ENCODE measurements around the gene RPS15.
A peak's percentile ranks its signal among the peaks of the same experiment; 100 is the strongest.

RPS15 gene

GRCh38 chr19:1453525-1454364 lies 15.5 kb downstream of the RPS15 start:
- peak in 13 of 14 donors; percentile 55 to 98 (median 88) for DNase-seq

GRCh38 chr19:1455002-1455335 lies 16.8 kb downstream of the RPS15 start:
- DNase-seq = no peak

GRCh38 chr19:1455336-1456120 lies 17.3 kb downstream of the RPS15 start:
- peak in 3 of 14 donors; percentile 21 to 69 (median 37) for DNase-seq

- DNase-seq = no peak
Measured at GRCh38 chr19:1456121-1456900, 18.1 kb downstream of the RPS15 start.

GRCh38 chr19:1457031-1457739 lies 19.0 kb downstream of the RPS15 start:
- DNase-seq = no peak

- no peak for DNase-seq
Measured at GRCh38 chr19:1457892-1458291, 19.7 kb downstream of the RPS15 start.

GRCh38 chr19:1459479-1459878 lies 21.3 kb downstream of the RPS15 start:
- no peak for DNase-seq

GRCh38 chr19:1460033-1460995 lies 22.1 kb downstream of the RPS15 start:
- DNase-seq = no peak

GRCh38 chr19:1461862-1462261 lies 23.7 kb downstream of the RPS15 start:
- peak in 1 of 14 donors; percentile 55 for DNase-seq

GRCh38 chr19:1465191-1466016 lies 27.2 kb downstream of the RPS15 start:
- DNase-seq = peak in 3 of 14 donors; percentile 12 to 80 (median 28)

GRCh38 chr19:1466018-1466460 lies 27.8 kb downstream of the RPS15 start:
- no peak for DNase-seq

- DNase-seq = no peak
Measured at GRCh38 chr19:1466461-1467214, 28.4 kb downstream of the RPS15 start.

- no peak for DNase-seq
Measured at GRCh38 chr19:1467215-1467489, 29.0 kb downstream of the RPS15 start.

GRCh38 chr19:1467490-1468273 lies 29.5 kb downstream of the RPS15 start:
- DNase-seq = no peak

GRCh38 chr19:1468274-1468820 lies 30.2 kb downstream of the RPS15 start:
- DNase-seq = no peak

GRCh38 chr19:1468821-1469254 lies 30.6 kb downstream of the RPS15 start:
- DNase-seq = no peak

GRCh38 chr19:1469255-1470054 lies 31.3 kb downstream of the RPS15 start:
- no peak for DNase-seq

GRCh38 chr19:1470055-1470304 lies 31.8 kb downstream of the RPS15 start:
- no peak for DNase-seq
